HEK293 (cell line): ENCODE results near the gene WDR13.

Source experiments
- CTCF ChIA-PET: fragments of 350-600 bp; formaldehyde crosslinking; extraction: SDS; loops from one replicate; lab custom pipeline; 2021; ENCODE audit warnings: antibody characterized with exemption; lab: Yijun Ruan, JAX
- POLR2A ChIA-PET: fragments of 300-600 bp; formaldehyde crosslinking; extraction: SDS; loops from one replicate; lab custom pipeline; 2020; ENCODE audit warnings: antibody characterized with exemption, inconsistent platforms; lab: Yijun Ruan, JAX
- H3K27ac ChIP-seq: fragments of 200-500 bp; sonication (Bioruptor generic); 2 replicates; pipeline ENCODE4 v1.5.1; 2014; ENCODE audit warnings: low read depth, low read length, control low read depth, inconsistent platforms; ENCODE audit errors: extremely low read depth
- H3K36me3 ChIP-seq, 2 experiments: fragments of 200-500 bp in 1 of 2; sonication (Bioruptor generic) in 1 of 2; 1 replicate in 1 of 2; 2 replicates in 1 of 2; pipeline ENCODE4 v1.5.1; 2014 to 2017; ENCODE audit warnings: inconsistent platforms in 2 of 2, low read length in 2 of 2; ENCODE audit not compliant: control insufficient read depth in 2 of 2, insufficient read depth in 1 of 2
- H3K4me1 ChIP-seq: fragments of 200-500 bp; sonication (Bioruptor generic); 2 replicates; pipeline ENCODE4 v1.5.1; 2014; ENCODE audit warnings: mild to moderate bottlenecking, low read length, inconsistent platforms; ENCODE audit not compliant: control insufficient read depth, insufficient read depth
- H3K4me3 ChIP-seq: 2 replicates; pipeline ENCODE4 v1.5.1; 2011; ENCODE audit warnings: low read depth, mild to moderate bottlenecking, control low read depth, low read length, moderate library complexity
- H3K9me3 ChIP-seq: fragments of 200-500 bp; sonication (Bioruptor generic); 2 replicates; pipeline ENCODE4 v1.5.1; 2014; ENCODE audit warnings: low read depth, low read length, inconsistent platforms; ENCODE audit not compliant: control insufficient read depth, insufficient read depth
- PRDM10 ChIP-seq: fragments of 450-650 bp; formaldehyde crosslinking; IDR thresholded peaks from 2 replicates; pipeline ENCODE4 v1.5.1; 2016; ENCODE audit warnings: missing biosample characterization, missing genetic modification characterization
- REPIN1 ChIP-seq: fragments of 450-650 bp; formaldehyde crosslinking; IDR thresholded peaks from 2 replicates; pipeline ENCODE4 v1.5.1; 2017; ENCODE audit warnings: missing biosample characterization, missing genetic modification characterization, low read depth
- ZBTB17 ChIP-seq: fragments of 450-650 bp; formaldehyde crosslinking; IDR thresholded peaks from 2 replicates; pipeline ENCODE4 v1.5.1; 2016; ENCODE audit warnings: missing biosample characterization, missing genetic modification characterization
- ZBTB48 ChIP-seq: fragments of 450-650 bp; formaldehyde crosslinking; IDR thresholded peaks from 2 replicates; pipeline ENCODE4 v1.5.1; 2016; ENCODE audit warnings: missing biosample characterization, missing genetic modification characterization
- ZFP69B ChIP-seq: fragments of 450-650 bp; formaldehyde crosslinking; IDR thresholded peaks from 2 replicates; pipeline ENCODE4 v1.5.1; 2016; ENCODE audit warnings: missing biosample characterization, missing genetic modification characterization
- ZNF138 ChIP-seq: fragments of 450-650 bp; formaldehyde crosslinking; IDR thresholded peaks from 2 replicates; pipeline ENCODE4 v1.5.1; 2016; ENCODE audit warnings: missing biosample characterization, missing genetic modification characterization, borderline replicate concordance
- ZNF146 ChIP-seq: fragments of 450-650 bp; formaldehyde crosslinking; IDR thresholded peaks from 2 replicates; pipeline ENCODE4 v1.5.1; 2016; ENCODE audit warnings: missing biosample characterization, missing genetic modification characterization
- ZNF202 ChIP-seq: fragments of 450-650 bp; formaldehyde crosslinking; IDR thresholded peaks from 2 replicates; pipeline ENCODE4 v1.5.1; 2016; ENCODE audit warnings: missing biosample characterization, missing genetic modification characterization, borderline replicate concordance
- ZNF510 ChIP-seq: fragments of 450-650 bp; formaldehyde crosslinking; IDR thresholded peaks from 2 replicates; pipeline ENCODE4 v1.5.1; 2018; ENCODE audit warnings: mild to moderate bottlenecking, missing genetic modification characterization, missing biosample characterization; ENCODE audit not compliant: insufficient replicate concordance
- ZNF544 ChIP-seq: fragments of 450-650 bp; formaldehyde crosslinking; IDR thresholded peaks from 2 replicates; pipeline ENCODE4 v1.5.0; 2017; ENCODE audit warnings: missing biosample characterization, missing genetic modification characterization
- ZNF600 ChIP-seq: fragments of 450-650 bp; formaldehyde crosslinking; IDR thresholded peaks from 2 replicates; pipeline ENCODE4 v1.5.1; 2016; ENCODE audit warnings: missing biosample characterization, missing genetic modification characterization
- ZNF621 ChIP-seq: fragments of 450-650 bp; formaldehyde crosslinking; IDR thresholded peaks from 2 replicates; pipeline ENCODE4 v1.5.1; 2017; ENCODE audit warnings: missing biosample characterization, missing genetic modification characterization
- ZSCAN23 ChIP-seq: fragments of 450-650 bp; formaldehyde crosslinking; IDR thresholded peaks from 2 replicates; pipeline ENCODE4 v1.5.1; 2016; ENCODE audit warnings: missing biosample characterization, missing genetic modification characterization
- TF ChIP-seq, protein P1 (sequence below): fragments of 450-650 bp; formaldehyde crosslinking; IDR thresholded peaks from 2 replicates; pipeline ENCODE4 v1.5.1; 2016; ENCODE audit warnings: missing biosample characterization, missing genetic modification characterization
- TF ChIP-seq, protein P2 (sequence below): fragments of 450-650 bp; formaldehyde crosslinking; IDR thresholded peaks from 2 replicates; pipeline ENCODE4 v1.5.1; 2016; ENCODE audit warnings: missing biosample characterization, missing genetic modification characterization

Gene WDR13

DNA sequence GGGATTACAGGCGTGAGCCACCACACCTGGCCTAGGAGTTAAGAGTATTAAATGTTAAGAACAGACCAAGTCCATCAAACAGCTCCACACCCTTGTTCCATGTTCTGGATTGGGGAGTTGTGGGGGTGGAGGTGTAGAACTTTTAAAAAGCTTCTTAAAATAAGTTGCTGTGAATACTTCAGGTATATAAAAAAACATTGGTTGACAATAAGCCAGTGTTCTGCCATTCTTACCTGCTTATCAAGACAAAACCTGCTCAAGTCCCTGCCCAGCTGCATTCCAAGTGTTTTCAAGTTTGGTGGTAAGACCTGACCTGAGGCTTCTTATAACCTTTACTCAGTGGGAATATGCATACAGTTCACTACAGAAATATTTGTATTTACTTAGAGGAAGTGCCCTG is 16.6 kb upstream of the WDR13 start:
- TF ChIP-seq ZNF600 (tag by site-specific recombination), result peak; percentile 42; the same call in 1 of the 2 replicates
- no peak for TF ChIP-seq ZNF138 (tag by site-specific recombination)
- Histone ChIP-seq H3K27ac (no peak overlapping the region), H3K4me1 (no peaks in the 10 kb centered on the region), H3K9me3 (no peaks in the 10 kb centered on the region), H3K4me3 (no peak overlapping the region), H3K36me3 (peaks cover 8 to 44% of the 10 kb centered on the region in 2 experiments)
- ChIA-PET POLR2A (interaction anchor here (0.5 to 0.6 kb wide), 2 partner anchors 14 to 33 kb away, joined by 3 to 4 read pairs; no protein-coding TSS in a partner anchor), CTCF (interaction anchor here (0.6 kb wide), 1 partner anchor 493 kb away, joined by 5 read pairs; the partner anchor contains the start of gene PRAF2)

DNA sequence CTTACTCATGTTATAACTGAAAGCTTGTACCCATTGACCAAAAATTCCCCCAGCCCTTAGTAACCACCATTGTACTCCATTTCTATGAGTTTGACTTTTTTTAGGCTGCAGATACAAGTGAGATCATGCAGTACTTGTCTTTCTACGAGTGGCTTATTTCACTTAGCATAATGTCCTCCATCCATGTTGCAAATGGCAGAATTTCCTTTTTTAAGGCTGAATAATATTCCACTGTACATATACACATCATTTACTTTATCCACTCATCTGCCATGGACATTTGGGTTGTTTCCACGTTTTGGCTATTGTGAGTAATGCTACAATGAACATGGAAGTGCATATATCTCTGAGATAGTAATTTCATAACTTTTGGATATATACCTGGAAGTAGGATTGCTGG is 12.6 kb upstream of the WDR13 start:
- CTCF ChIA-PET, result interaction anchor here (0.7 kb wide), 1 partner anchor 1807 kb away, joined by 3 read pairs; no protein-coding TSS in a partner anchor
- no peak overlapping the region for H3K27ac ChIP-seq

DNA sequence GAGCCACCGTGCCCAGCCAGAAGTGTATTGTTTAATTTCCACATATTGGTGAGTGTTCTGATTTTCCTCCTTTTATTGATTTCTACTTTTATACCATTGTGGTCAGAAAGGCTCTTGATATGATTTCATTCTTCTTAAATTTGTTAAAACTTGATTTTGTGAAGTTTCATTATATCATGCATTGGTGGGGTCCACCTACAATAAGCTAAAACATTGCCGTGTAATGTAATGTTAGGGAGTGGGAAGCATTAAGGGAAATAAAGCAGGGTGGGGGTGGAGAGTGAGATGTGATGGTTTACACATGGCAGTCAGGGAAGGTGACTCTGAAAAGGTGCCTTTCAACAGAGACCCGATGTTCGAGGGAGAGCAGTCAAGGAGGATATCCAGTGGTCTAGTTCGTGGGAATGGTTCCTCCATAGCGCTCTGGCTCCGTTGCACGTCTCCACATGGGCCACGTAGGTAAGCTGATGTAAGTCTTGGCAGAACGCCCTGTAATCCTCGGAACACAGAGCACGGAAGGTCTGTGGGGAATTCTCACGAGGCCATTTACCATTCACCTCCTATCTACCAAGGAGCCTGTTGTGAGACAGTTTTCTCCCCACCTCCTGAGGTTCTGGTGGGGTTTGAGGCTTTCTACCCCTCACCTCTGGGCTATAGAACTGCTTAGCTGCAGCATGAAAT is 7.7 kb upstream of the WDR13 start:
- H3K36me3 ChIP-seq, result no peaks in the 10 kb centered on the region
- POLR2A ChIA-PET, result interaction anchor here (1.3 kb wide), 1 partner anchor 11 kb away, joined by 5 read pairs; no protein-coding TSS in a partner anchor
- H3K27ac ChIP-seq, result peak overlapping the region; percentile 34; the same call in 1 of the 2 replicates
- CTCF ChIA-PET, result interaction anchor here (0.6 to 0.7 kb wide), 2 partner anchors 36 to 1025 kb away, joined by 3 read pairs; no protein-coding TSS in a partner anchor
- H3K4me3 ChIP-seq, result no peak overlapping the region
- H3K9me3 ChIP-seq, result no peaks in the 10 kb centered on the region
- H3K4me1 ChIP-seq, result no peaks in the 10 kb centered on the region
- TF ChIP-seq ZBTB48, result peak; percentile 67
- TF ChIP-seq PRDM10 (tag by site-specific recombination), result peak; percentile 72
- TF ChIP-seq ZBTB17, result peak; percentile 67
- TF ChIP-seq ZNF600 (tag by site-specific recombination), result peak; percentile 86
- TF ChIP-seq, protein P1, sequence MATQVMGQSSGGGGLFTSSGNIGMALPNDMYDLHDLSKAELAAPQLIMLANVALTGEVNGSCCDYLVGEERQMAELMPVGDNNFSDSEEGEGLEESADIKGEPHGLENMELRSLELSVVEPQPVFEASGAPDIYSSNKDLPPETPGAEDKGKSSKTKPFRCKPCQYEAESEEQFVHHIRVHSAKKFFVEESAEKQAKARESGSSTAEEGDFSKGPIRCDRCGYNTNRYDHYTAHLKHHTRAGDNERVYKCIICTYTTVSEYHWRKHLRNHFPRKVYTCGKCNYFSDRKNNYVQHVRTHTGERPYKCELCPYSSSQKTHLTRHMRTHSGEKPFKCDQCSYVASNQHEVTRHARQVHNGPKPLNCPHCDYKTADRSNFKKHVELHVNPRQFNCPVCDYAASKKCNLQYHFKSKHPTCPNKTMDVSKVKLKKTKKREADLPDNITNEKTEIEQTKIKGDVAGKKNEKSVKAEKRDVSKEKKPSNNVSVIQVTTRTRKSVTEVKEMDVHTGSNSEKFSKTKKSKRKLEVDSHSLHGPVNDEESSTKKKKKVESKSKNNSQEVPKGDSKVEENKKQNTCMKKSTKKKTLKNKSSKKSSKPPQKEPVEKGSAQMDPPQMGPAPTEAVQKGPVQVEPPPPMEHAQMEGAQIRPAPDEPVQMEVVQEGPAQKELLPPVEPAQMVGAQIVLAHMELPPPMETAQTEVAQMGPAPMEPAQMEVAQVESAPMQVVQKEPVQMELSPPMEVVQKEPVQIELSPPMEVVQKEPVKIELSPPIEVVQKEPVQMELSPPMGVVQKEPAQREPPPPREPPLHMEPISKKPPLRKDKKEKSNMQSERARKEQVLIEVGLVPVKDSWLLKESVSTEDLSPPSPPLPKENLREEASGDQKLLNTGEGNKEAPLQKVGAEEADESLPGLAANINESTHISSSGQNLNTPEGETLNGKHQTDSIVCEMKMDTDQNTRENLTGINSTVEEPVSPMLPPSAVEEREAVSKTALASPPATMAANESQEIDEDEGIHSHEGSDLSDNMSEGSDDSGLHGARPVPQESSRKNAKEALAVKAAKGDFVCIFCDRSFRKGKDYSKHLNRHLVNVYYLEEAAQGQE (tag by site-specific recombination), result no peak
- TF ChIP-seq ZFP69B (tag by site-specific recombination), result peak; percentile 96

More for the DNA sequence above, 12.6 kb upstream of the WDR13 start:
- no peak for TF ChIP-seq ZNF510 (tag by site-specific recombination)
- TF ChIP-seq, protein P2, sequence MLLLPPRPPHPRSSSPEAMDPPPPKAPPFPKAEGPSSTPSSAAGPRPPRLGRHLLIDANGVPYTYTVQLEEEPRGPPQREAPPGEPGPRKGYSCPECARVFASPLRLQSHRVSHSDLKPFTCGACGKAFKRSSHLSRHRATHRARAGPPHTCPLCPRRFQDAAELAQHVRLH (tag by site-specific recombination), result peak; percentile 52; the same call in 1 of the 2 replicates
- peak; percentile 93 for TF ChIP-seq ZNF146 (tag by site-specific recombination)
- TF ChIP-seq ZNF621, result no peak
- TF ChIP-seq ZNF202 (tag by site-specific recombination), result no peak
- TF ChIP-seq ZNF544 (tag by site-specific recombination), result no peak
- TF ChIP-seq ZSCAN23 (tag by site-specific recombination), result no peak
- no peak for TF ChIP-seq PRDM10 (tag by site-specific recombination)
- TF ChIP-seq REPIN1, result no peak
- H3K4me3 ChIP-seq, result no peak overlapping the region
- H3K4me1 ChIP-seq, result no peaks in the 10 kb centered on the region
- H3K36me3 ChIP-seq, result peaks cover 0 to 4% of the 10 kb centered on the region in 2 experiments; a peak in 1 of 3 replicates
- POLR2A ChIA-PET, result no interaction called here
- H3K9me3 ChIP-seq, result no peaks in the 10 kb centered on the region
